ENCODE data around the gene RASGRF2.

The RASGRF2 gene

DNA sequence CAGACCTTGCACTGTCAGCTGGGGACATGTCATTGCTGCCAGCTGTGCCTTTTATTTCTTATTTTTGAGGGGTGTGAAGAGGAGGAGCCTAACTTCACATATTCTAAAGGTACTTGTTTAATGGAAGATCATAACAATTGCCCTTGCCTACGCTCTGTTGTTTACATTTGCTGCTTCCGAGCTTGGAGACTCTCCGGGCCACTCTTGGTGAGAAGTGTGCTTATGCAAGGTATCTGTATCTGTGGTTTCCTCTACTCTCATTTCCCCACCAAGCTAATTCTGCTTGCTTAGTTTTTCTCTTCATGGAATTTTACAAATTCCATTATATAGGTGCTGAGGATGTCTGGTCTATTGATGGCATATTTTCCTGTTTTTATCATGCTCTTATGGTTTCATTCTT, 105.3 kb downstream of the RASGRF2 start:
- TF ChIP-seq, protein P1, sequence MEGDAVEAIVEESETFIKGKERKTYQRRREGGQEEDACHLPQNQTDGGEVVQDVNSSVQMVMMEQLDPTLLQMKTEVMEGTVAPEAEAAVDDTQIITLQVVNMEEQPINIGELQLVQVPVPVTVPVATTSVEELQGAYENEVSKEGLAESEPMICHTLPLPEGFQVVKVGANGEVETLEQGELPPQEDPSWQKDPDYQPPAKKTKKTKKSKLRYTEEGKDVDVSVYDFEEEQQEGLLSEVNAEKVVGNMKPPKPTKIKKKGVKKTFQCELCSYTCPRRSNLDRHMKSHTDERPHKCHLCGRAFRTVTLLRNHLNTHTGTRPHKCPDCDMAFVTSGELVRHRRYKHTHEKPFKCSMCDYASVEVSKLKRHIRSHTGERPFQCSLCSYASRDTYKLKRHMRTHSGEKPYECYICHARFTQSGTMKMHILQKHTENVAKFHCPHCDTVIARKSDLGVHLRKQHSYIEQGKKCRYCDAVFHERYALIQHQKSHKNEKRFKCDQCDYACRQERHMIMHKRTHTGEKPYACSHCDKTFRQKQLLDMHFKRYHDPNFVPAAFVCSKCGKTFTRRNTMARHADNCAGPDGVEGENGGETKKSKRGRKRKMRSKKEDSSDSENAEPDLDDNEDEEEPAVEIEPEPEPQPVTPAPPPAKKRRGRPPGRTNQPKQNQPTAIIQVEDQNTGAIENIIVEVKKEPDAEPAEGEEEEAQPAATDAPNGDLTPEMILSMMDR (conservative IDR thresholded peaks at IDR 0.05; ENCODE audit: low read length), result no peak
- no peak overlapping the region for H3K4me3 ChIP-seq (ENCODE audit: low read length)
- no peak for DNase-seq (ENCODE audit: low read depth)

DNA sequence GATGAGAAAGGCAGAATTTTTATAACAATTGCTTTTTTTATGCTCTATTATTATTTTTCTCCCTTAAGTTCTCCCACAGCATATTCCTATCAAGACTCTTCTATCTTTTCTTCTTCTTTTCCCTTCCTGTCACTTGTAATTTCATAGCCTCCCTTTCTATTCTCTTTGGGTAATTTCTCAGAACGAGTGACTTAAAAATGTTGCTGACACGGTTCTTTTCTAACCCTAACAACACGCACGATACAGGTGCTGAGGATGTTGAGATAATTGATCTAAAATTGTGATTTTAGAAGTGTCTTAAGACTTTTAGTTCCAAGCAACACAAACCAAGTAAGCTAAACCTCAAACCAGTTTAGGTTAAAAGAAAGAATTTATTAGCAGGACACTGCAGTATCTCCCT, 105.9 kb downstream of the RASGRF2 start:
- no peak overlapping the region for H3K4me3 ChIP-seq (ENCODE audit: low read length)
- TF ChIP-seq, protein P1 (conservative IDR thresholded peaks at IDR 0.05; ENCODE audit: low read length), result no peak
- no peak for DNase-seq (ENCODE audit: low read depth)

DNA sequence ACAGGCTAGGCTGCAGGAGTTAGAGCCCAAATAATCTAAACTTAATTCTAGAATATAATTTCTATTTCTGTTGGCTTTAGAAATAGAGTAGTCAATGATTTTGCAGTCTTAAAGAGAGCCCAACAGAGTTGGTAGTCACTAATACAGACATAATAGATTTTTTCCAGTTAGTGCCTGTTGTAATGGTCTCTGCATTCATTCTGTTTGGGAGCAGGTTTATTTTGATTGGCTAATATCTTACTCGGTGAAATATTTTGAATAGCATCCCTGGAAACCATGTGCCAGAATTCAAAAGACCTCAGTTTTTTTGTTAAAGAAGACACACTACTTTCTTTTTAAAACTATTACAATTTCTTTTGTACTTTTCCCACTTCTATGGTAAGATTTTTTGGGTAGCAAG, 107.2 kb downstream of the RASGRF2 start:
- TF ChIP-seq, protein P1 (conservative IDR thresholded peaks at IDR 0.05; ENCODE audit: low read length), result no peak
- no peak for DNase-seq (ENCODE audit: low read depth)
- no peak overlapping the region for H3K4me3 ChIP-seq (ENCODE audit: low read length)

DNA sequence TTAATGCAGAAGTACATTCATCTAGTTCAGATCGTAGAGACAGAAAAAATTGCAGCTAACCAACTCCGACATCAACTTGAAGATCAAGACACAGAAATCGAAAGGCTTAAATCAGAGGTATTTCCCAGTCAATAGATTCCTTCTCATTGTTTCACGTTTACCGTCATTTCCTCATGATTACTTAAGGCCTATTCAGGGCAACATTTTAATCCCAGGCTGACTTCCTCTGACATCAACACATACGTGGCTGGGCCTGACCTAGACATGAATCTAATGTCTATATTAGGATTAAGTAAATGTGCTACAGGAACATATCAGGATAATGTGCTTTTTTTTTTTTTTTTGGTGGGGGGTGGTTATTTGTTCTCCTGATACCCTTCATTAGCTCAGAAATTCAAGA, 107.9 kb downstream of the RASGRF2 start:
- DNase-seq (ENCODE audit: low read depth), result no peak
- no peak overlapping the region for H3K4me3 ChIP-seq (ENCODE audit: low read length)
- TF ChIP-seq, protein P1 (conservative IDR thresholded peaks at IDR 0.05; ENCODE audit: low read length), result no peak

DNA sequence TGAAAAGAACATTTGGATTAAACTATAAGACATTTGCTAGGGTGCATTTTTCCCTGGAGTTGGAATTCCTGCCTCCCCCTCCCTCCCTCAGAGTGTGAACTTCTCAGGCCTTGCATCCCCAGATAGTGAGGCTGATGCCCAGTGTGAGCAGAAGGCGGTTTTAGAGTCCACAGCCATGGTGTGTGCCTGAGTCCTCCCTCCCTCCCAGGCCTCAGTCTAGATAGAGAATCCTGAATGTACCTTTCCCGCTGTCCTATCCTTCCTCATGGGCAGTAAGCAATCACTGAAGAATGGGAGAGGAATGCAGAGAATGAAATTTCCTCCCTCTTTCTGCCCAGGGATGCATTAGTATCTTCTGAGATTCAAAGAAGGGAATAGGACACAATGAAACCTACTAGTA, 108.5 kb downstream of the RASGRF2 start:
- DNase-seq (ENCODE audit: low read depth), result no peak
- TF ChIP-seq, protein P1 (conservative IDR thresholded peaks at IDR 0.05; ENCODE audit: low read length), result no peak

DNA sequence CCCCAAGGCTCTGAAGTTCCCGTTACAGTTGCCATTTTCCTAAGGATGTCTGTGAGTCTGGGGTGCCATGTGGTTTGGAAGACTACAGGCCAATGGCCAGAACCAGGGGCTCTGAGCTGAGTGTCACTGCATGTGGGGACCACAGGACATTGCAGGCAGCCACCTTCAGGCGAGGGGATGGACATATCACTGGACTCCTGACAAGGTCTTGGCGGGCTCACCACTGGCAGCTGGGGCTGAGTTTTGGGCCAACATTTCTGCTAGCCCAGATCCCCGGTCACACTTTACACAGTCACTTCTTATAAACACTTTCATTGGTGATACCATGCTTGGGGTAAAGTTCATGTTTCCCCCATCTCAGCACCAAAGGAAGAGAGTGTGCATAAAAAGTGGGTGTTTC, 109.8 kb downstream of the RASGRF2 start:
- H3K4me3 ChIP-seq (ENCODE audit: low read length), result no peak overlapping the region
- TF ChIP-seq, protein P1 (conservative IDR thresholded peaks at IDR 0.05; ENCODE audit: low read length), result no peak
- DNase-seq (ENCODE audit: low read depth), result no peak

More for the DNA sequence above, 108.5 kb downstream of the RASGRF2 start:
- no peak overlapping the region for H3K4me3 ChIP-seq (ENCODE audit: low read length)

DNA sequence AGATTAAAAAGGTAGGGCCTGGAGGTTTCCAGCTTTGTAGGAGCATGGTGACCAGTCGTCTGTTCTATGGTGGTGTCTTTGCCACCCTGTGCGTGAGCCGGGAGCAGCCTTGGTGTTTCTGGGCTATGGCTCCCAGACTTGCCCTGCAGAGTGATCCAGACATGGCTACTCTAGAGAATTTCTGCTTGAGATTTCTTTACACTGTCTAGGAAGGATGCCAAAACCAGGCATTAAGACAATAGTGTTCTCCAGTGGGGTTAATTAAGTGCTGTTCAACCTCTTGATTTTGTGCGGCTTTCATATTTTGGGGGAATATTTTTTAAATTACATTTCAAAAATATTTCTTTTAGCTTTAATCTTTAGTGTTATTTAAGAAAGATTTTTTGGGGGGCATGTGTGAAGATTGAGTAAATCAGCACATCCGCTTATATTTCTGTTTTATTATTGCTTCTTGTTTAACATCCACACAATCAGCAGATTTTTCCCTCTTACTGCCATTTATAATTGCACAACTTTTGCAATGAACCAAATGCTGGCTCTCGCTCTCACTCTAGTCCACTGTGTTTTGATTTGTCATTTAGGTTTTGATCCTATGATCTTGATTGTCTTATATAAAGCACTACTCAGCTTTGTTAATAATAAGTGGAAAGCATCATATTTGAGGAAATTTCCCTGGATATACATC, 110.5 kb downstream of the RASGRF2 start:
- no peak overlapping the region for H3K4me3 ChIP-seq (ENCODE audit: low read length)
- no peak for DNase-seq (ENCODE audit: low read depth)
- TF ChIP-seq, protein P1 (conservative IDR thresholded peaks at IDR 0.05; ENCODE audit: low read length), result no peak
